Measurements from ENCODE around the gene CALCB.

CALCB gene

DNA sequence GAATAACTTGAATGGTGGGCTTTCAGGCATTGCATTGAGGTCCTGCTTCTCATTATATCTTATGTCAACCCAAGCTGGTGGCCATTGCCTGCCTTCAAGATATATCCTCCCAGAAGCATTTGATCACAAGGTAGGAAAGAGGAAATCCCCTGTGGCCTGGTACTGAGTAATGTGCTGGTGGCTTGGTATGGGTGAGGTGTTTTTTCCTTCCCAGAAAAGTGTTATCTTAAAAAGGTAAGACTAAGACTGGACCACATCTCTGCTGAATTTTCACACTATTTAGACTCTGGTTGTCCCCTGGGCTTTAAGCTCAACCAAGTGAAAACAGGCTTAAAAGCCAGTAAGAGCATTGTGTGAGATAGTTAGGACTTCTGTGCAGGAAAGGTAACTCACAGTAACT, 45.0 kb downstream of the CALCB start:
- no peak for DNase-seq (ENCODE audit: low spot score)

DNA sequence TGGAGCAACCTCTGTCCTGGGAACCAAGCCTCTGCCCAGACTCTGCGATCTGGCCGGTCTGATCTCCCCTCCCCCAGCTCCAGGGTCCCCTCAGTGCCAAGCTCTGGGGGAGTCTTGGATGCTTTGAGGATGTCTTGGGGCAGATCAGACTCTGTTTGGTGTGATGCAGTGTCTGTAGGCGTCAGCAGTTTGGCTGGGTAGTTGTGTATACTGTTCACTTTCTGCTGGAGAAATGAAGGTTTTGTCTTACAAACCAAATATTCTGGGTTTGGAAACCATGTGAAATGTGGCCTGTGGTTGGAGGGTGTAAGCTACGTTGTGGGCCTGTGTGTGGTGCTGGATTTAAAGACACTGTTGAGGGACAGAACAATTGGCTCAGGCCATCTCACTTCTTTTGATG, 46.0 kb downstream of the CALCB start:
- no peak for DNase-seq (ENCODE audit: low spot score)

DNA sequence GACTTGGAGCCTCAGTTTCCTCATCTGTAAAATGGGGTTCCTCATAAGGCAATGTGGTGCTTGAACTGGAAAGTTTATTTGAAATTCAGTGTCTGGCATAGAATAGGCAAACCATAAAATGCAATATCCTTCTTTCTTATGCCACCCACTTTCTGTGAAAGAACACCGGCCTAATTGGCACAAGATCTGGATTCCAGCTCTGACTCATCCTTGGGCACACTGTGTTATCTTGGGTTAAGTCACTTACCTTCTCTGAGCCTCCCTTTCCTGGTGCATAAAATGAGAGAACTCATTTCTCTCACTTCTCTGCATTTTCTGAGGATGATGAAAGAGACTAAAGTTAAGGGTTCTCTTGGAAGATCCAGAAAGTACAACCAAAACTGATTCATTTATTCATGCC, 46.4 kb downstream of the CALCB start:
- DNase-seq (ENCODE audit: low spot score) = no peak

DNA sequence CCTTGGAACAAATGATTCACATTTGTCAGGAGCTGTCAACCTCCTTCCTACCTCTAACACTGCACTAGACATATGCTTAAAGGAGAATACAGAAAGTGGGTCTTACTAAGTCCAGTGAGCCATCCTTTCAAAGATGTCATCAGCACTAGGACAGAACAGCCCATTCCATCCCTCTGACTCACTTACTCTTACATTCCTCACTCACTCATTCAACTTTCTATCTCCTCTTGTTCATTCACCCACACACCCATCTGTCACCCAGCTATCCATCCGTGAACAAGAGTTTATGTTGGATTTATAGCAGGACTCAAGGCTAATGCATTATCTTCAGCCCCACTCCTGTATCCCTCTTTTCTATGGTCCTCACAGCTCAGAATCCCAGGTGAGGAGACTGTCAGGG, 50.5 kb downstream of the CALCB start:
- DNase-seq (ENCODE audit: low spot score) = no peak

DNA sequence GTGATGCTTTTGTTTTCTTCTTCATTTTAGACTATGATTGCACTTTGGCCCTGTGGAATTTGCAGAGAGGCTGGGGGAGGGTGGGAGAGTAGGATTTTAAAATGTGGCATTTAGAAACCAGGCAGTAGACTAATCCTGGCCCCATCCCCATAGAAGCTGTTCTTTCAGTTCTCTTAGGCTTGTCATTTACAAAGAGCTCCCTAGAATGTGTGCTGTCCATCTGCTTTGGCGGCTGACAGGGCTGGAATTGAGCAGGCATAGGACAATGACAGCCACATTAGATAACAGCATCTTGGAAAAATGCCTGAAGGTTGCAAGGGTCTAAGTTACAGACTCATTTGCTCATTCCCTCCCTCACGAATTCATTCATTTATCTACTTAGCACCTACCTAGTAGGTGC, 51.1 kb downstream of the CALCB start:
- DNase-seq (ENCODE audit: low spot score) = no peak

DNA sequence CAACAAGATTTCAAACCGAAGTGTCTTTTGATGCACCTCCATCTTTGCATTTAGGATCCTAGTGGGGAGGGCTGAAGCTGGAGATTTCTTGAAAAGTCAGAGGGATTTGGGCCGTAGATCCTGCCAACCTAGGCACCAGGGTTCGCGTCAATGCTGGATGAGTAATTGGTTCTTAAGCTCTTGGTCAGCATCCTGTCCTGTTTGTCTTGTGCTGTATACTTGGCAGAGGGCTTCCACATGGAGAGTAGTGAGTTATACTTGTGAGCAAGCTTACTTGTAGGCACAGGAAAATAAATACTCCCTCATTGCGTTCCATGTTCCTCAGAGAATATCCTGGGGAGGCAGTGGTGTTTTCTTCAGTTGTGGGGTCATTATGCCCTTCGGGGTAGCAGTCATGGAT, 53.9 kb downstream of the CALCB start:
- no peak for DNase-seq (ENCODE audit: low spot score)

All from cerebellar cortex (tissue), 1 donor.